Posterior cingulate gyrus (tissue), 11 donors: ENCODE data around the gene GNA14.
"Not testable (repeated sequence)": the region's sequence is repeated elsewhere in the genome, so short reads cannot be mapped to it uniquely, and the experiment has no call there.

Experiments
- DNase-seq, 10 donors: peaks; one replicate each; pipeline versions ENCODE4 v3.0.0 to v3.0.0-alpha.2; 2020 to 2021; ENCODE audit warnings: mixed read lengths in 3 of 10
- intact Hi-C: fragments of 100-400 bp; cut with DNase I; formaldehyde crosslinking; loops from one replicate; pipeline ENCODE4 v1.15.1; 2023

Gene GNA14

GRCh38 chr9:77424993-77425392 lies 223.1 kb downstream of the GNA14 start:
- intact Hi-C loops: no loop called here
- no peak for DNase-seq

- intact Hi-C loops: no loop called here
- no peak for DNase-seq
Measured at GRCh38 chr9:77423841-77424240, 224.3 kb downstream of the GNA14 start.

- no peak for DNase-seq
- intact Hi-C loops: no loop called here
Measured at GRCh38 chr9:77422969-77423368, 225.2 kb downstream of the GNA14 start.

GRCh38 chr9:77421506-77422265 lies 226.4 kb downstream of the GNA14 start:
- no peak for DNase-seq
- intact Hi-C loops: no loop called here

GRCh38 chr9:77420641-77421040 lies 227.5 kb downstream of the GNA14 start:
- intact Hi-C loops: no loop called here
- no peak for DNase-seq

- intact Hi-C loops: no loop called here
- no peak for DNase-seq
Measured at GRCh38 chr9:77418226-77418625, 229.9 kb downstream of the GNA14 start.

GRCh38 chr9:77417566-77417965 lies 230.6 kb downstream of the GNA14 start:
- intact Hi-C loops: no loop called here
- peak in 1 of 10 donors; percentile 55 for DNase-seq

GRCh38 chr9:77408521-77408920 lies 239.6 kb downstream of the GNA14 start:
- intact Hi-C loops: not testable (repeated sequence)
- peak in 1 of 10 donors; percentile 63 for DNase-seq

GRCh38 chr9:77403239-77403638 lies 244.9 kb downstream of the GNA14 start:
- intact Hi-C loops: no loop called here
- no peak for DNase-seq

- DNase-seq: no peak
Measured at GRCh38 chr9:77402286-77402685, 245.8 kb downstream of the GNA14 start.

GRCh38 chr9:77399964-77400363 lies 248.2 kb downstream of the GNA14 start:
- intact Hi-C loops: no loop called here
- DNase-seq: no peak

More at GRCh38 chr9:77402286-77402685, 245.8 kb downstream of the GNA14 start:
- intact Hi-C loops: no loop called here

GRCh38 chr9:77398581-77398980 lies 249.5 kb downstream of the GNA14 start:
- intact Hi-C loops, DNase-seq: not testable (repeated sequence)

- DNase-seq: no peak
- intact Hi-C loops: no loop called here
Measured at GRCh38 chr9:77392328-77392727, 255.8 kb downstream of the GNA14 start.

GRCh38 chr9:77391834-77392233 lies 256.3 kb downstream of the GNA14 start:
- intact Hi-C loops: no loop called here
- DNase-seq: no peak

GRCh38 chr9:77386187-77386586 lies 261.9 kb downstream of the GNA14 start:
- intact Hi-C loops: no loop called here
- DNase-seq: no peak

GRCh38 chr9:77384406-77384805 lies 263.7 kb downstream of the GNA14 start:
- no peak for DNase-seq
- intact Hi-C loops: no loop called here

- intact Hi-C loops: no loop called here
Measured at GRCh38 chr9:77375956-77376532, 272.1 kb downstream of the GNA14 start.

GRCh38 chr9:77374266-77374665 lies 273.9 kb downstream of the GNA14 start:
- intact Hi-C loops: no loop called here

More at GRCh38 chr9:77375956-77376532, 272.1 kb downstream of the GNA14 start:
- no peak for DNase-seq

More at GRCh38 chr9:77374266-77374665, 273.9 kb downstream of the GNA14 start:
- DNase-seq: no peak
